ENCODE results near the gene UBAC2.

UBAC2 gene

GRCh38 chr13:99250982-99251825, 50.5 kb downstream of the UBAC2 start:
- no peak for DNase-seq

- DNase-seq: no peak
Observed at GRCh38 chr13:99251921-99252320, 51.3 kb downstream of the UBAC2 start.

DNA sequence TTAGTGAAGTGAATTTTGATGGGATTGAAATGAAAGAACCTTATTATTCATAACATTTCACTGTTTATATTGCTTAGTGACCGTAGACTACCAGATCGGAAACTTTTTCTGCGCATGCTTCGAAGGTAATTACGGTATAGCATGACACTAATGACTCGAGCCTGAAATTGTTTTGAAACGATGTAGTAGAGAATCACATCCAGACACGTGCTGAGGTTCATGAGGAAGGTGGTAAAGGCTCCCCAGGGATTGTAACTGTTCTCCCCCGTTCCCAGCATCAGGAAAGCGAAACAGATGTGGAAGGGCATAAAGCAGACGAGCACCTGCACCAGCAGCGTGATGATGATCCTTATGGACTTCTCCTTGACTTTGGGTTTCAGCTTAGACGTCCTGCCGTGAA, 54.2 kb downstream of the UBAC2 start:
- DNase-seq: no peak

- no peak for DNase-seq
Observed at GRCh38 chr13:99255271-99255670, 54.6 kb downstream of the UBAC2 start.

GRCh38 chr13:99256283-99256682, 55.6 kb downstream of the UBAC2 start:
- no peak for DNase-seq

GRCh38 chr13:99256709-99257108, 56.1 kb downstream of the UBAC2 start:
- no peak for DNase-seq

DNA sequence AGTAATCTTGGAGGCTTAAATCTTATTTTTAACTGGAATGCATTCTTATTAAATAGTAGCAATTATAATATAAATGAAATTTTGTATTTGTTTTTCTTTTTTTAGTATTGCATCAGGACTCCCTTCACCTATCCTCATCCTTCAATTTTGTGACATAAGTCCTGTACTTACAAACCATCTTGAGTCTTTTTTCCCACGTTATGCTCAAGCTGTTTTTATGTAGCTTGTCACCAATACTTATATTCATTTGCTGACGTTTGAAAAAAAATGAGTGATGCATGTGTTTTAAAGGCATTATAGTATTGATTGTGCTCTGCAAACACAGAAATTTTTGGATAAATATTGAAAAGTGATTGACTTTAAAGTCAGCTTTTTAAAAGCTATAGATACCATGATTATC, 56.6 kb downstream of the UBAC2 start:
- no peak for DNase-seq

DNA sequence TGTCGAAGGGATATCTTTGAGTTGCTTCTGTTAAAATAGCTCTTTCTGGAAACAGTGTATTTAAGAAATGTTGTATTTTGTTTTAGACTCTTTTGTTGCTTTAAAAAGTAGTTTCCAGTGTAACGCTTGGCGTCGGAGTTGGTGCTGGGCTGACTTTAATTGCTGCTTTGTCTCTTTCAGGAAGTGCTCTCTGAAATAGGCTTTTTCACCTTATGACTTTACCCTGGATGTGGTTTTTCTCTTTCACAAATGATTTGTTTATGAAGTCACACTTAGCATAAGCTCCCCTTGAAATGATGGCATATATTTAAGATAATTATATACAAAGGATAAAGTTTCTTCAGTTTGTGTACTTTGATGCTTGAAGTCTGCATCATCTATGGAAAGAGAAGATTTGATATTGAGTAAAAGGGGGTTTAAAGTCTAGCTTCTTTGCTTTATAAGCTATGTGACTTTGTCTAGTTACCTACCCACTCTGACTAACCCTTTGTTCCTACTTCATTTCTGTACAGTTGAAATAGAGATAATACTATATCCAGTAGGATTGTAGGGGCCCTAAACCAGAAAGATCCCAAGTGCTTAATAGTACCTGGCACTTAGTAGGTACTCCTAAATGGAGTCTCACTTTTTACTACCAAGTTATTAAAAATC, 57.7 kb downstream of the UBAC2 start, which contains the start of gene GPR18:
TSS of gene GPR18 (minus strand) at position 170 of the 651 bp plus-strand sequence. CDS start 2,507 bp downstream, outside the sequence.
- DNase-seq: peak in 1 of 4 experiments; percentile 15

DNA sequence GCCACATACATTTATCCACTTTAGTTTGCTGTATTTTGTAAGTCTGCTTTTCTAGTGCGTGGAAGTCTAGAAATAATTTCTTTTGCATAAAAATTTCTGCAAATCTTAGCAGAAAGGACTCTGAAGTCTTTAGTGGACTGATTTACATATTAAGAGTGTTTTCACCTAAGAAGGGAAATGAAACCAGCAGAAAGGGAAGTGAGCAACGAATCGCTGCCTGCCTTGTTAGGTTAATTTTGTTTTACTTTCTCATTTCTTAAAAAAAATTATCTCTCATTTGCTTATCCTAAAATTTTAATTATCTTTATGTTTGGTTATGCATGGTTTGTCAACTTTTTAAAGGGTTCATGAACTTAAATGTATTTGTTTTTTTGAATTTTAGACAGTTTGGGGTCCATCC, 58.3 kb downstream of the UBAC2 start:
- DNase-seq: no peak

GRCh38 chr13:99260216-99260615, 59.6 kb downstream of the UBAC2 start:
- no peak for DNase-seq

DNA sequence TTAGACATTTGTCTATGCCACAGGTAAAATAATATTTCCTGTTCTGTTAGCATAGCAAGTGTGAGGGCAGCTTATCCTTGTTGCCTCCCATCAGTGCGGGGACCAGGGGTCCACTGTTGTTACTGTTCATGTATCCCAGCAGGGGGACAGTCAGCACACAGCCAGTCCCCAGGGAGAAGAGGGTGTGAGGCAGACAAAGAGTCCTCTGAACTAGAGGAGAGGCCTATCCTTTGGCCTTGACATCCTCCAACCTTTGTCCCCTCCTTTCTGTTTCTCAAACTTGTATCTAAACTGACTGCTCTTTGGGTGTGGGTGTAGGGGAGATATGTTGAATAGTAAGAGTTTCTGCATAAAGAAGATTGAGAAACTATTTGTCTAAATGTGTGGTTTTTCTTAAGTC, 60.4 kb downstream of the UBAC2 start:
- DNase-seq: no peak

GRCh38 chr13:99263126-99263785, 62.6 kb downstream of the UBAC2 start:
- no peak for DNase-seq

GRCh38 chr13:99264051-99264450, 63.4 kb downstream of the UBAC2 start:
- DNase-seq: no peak

DNA sequence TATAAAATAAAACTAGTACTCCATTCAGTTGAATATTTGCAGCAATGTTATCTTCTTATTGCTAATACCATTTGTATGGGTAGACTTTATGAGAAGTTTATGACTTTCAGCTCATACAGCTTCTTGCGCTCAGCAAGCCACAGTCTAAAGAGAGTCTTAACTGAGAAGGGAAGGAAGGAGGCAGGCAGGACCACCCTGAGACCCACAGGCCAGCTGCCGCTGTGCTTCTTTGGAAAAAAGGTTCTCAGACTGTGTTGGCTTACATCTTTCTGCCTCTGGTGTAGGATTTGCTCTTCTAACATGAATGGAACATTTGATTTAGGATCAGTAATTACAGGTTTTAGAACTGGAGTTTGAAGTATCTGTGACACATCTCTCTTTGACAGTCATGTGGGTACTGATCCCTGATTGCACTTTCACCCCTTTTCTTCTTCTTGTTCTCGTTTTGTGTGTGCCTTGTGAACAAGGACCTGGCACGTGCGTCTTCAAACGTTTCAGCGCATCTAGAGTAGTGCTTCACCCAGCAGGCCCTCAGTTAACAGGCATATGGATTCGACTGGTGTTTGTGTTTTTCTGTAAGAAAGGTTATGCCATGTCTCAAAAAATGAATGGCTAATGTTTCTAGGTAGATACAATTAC, 64.6 kb downstream of the UBAC2 start:
- no peak for DNase-seq

DNA sequence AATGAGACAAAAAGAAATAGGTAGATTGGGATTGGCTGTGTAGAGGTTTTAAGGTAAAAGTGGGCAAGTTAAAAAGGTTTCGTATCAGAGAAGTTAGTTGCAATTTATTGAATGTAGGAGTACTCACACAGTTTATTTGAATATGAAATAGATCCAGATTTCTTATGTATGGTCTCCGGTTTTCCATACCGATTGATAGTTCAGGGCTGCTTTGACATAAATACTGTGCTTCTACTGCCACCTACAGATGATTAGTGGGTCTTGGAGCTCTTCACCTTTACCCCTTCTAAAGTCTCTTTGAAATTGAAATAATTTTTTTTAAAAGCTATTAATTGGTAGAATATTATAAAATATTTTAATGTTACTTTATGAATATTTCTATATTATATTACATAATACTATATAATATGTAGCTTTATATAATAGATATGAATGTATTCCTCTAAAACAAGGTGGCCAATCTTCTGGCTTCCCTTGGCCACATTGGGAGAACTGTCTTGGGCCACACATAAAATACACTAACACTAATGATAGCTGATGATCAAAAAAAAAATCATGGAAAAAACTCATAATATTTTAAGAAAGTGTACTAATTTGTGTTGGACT, 65.3 kb downstream of the UBAC2 start:
- no peak for DNase-seq

GRCh38 chr13:99266827-99267226, 66.2 kb downstream of the UBAC2 start:
- no peak for DNase-seq

GRCh38 chr13:99267927-99268326, 67.3 kb downstream of the UBAC2 start:
- no peak for DNase-seq

GRCh38 chr13:99268822-99269221, 68.2 kb downstream of the UBAC2 start:
- no peak for DNase-seq

DNA sequence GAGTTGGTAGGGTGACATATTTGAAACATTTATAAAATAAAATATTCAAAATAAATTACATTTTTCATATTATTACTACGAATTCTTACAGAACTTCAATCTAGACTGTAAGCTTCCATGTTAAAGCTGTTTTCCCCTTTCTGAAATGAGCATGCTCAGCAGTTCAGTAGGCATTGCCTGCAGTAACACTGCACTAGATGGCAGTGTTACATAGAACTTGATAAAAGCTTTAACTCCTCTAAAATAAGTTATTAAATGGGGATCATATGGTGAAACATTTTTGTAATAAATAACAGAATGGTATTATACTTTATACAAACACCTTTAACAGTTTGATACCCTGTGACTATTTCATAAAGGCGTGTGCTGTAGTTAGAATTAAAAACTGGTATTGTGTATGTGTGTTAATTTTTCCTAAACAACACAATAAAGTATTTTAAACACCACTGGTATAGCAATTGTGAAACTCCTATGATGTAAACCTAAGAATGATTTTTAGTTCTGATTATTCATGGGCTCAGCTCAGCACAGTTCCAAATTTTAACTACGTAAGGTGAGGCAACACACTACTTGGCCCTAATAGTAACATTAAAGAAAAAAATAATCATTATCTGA, 69.1 kb downstream of the UBAC2 start:
- no peak for DNase-seq

- no peak for DNase-seq
Observed at GRCh38 chr13:99270518-99270917, 69.9 kb downstream of the UBAC2 start.

GRCh38 chr13:99271249-99271648, 70.6 kb downstream of the UBAC2 start:
- no peak for DNase-seq

DNA sequence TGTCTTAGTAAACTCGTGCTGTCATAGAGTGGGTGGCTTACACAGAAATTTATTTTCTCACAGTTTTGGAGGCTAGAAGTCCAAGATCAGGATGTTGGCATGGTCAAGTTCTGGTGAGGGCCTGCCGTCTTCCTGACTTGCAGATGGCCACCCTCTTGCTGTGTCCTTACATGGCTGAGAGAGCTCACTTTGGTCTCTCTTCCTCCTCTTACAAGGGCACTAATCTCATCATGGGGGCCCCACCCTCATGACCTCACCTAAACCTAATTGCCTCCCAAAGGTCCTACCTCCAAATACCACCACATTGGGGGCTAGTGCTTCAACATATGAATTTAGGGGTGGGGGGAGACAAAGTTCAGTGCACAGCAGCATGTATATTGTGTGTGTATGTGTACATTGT, 71.8 kb downstream of the UBAC2 start:
- no peak for DNase-seq
